Type B pancreatic cell (in vitro differentiated cells): Measurements from ENCODE around the gene ALDH4A1. TPM values are rescaled to one million over a fixed set of nuclear protein-coding genes. Genes with fewer than 3 reads are reported as not detected.
"Not testable (repeated sequence)": the region's sequence is repeated elsewhere in the genome, so short reads cannot be mapped to it uniquely, and the experiment has no call there.

Experiments
- DNase-seq: peaks from one replicate; pipeline ENCODE4 v3.0.0; 2021; ENCODE audit warnings: mixed read lengths; ENCODE audit not compliant: unreplicated experiment; ENCODE audit errors: extremely low spot score
- H3K27ac Mint-ChIP-seq: 2 replicates; pipeline ENCODE4 v1.8.0; 2021; ENCODE audit warnings: mild to moderate bottlenecking, mixed read lengths
- H3K27me3 Mint-ChIP-seq: 2 replicates; pipeline ENCODE4 v1.8.0; 2021; ENCODE audit warnings: mixed read lengths
- H3K36me3 Mint-ChIP-seq: 2 replicates; pipeline ENCODE4 v1.8.0; 2021; ENCODE audit warnings: mixed read lengths
- H3K4me1 Mint-ChIP-seq: one replicate; pipeline ENCODE4 v1.8.0; 2021; ENCODE audit warnings: mixed read lengths; ENCODE audit not compliant: unreplicated experiment
- H3K4me3 Mint-ChIP-seq: 2 replicates; pipeline ENCODE4 v1.8.0; 2021; ENCODE audit warnings: mild to moderate bottlenecking, mixed read lengths
- H3K9me3 Mint-ChIP-seq: 2 replicates; pipeline ENCODE4 v1.8.0; 2021; ENCODE audit warnings: mixed read lengths
- total RNA-seq: library from RNA; stranded (reverse); gene quantifications from 2 replicates; pipeline ENCODE4 v1.2.1, GENCODE V29; 2021; ENCODE audit warnings: low replicate concordance
- TF ChIP-seq, protein P1 (sequence below): fragments of 200-600 bp; sonication (generic); conservative IDR thresholded peaks from 2 replicates; pipeline ENCODE4 v1.5.0; 2021; ENCODE audit warnings: antibody characterized with exemption, mild to moderate bottlenecking

Gene ALDH4A1
- total RNA-seq, 1 donor from 2014 or later, result 26.7 TPM

DNA sequence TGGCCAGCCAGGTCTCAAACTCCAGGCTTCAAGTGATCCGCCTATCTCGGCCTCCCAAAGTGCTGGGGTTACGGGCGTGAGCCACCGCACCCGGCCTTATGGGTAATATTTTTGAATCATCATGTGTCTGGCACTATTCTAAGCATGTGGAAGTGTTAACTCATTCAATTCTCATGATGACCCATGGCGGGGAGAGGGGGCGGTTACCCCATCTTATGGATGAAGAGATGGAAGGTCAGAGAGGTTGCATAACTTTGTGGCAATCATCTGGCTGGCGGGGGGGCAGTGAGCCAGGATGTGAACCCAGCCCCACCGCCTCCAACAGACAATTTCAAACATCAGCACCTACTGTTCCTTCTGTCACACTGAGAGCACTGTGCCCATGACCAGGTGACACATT lies 31.4 kb downstream of the ALDH4A1 start:
- no peak for DNase-seq
- no peak overlapping the region for H3K27ac Mint-ChIP-seq
- H3K4me3 Mint-ChIP-seq, result no peak overlapping the region
- no peaks in the 10 kb centered on the region for H3K9me3 Mint-ChIP-seq
- H3K4me1 Mint-ChIP-seq, result no peaks in the 10 kb centered on the region
- TF ChIP-seq, protein P1, sequence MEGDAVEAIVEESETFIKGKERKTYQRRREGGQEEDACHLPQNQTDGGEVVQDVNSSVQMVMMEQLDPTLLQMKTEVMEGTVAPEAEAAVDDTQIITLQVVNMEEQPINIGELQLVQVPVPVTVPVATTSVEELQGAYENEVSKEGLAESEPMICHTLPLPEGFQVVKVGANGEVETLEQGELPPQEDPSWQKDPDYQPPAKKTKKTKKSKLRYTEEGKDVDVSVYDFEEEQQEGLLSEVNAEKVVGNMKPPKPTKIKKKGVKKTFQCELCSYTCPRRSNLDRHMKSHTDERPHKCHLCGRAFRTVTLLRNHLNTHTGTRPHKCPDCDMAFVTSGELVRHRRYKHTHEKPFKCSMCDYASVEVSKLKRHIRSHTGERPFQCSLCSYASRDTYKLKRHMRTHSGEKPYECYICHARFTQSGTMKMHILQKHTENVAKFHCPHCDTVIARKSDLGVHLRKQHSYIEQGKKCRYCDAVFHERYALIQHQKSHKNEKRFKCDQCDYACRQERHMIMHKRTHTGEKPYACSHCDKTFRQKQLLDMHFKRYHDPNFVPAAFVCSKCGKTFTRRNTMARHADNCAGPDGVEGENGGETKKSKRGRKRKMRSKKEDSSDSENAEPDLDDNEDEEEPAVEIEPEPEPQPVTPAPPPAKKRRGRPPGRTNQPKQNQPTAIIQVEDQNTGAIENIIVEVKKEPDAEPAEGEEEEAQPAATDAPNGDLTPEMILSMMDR, result no peak
- H3K36me3 Mint-ChIP-seq, result no peaks in the 10 kb centered on the region
- peaks cover 8% of the 10 kb centered on the region for H3K27me3 Mint-ChIP-seq

DNA sequence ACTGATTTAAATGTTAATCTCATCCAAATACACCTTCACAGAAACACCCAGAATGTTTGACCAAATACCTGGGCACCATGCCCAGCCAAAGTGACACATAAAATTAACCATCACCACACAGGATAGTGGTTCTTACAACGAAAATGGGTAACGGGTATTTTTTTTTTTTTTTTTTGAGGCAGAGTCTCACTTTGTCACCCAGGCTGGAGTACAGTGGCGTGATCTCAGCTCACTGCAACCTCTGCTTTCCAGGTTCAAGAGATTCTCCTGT lies 31.8 kb downstream of the ALDH4A1 start:
- H3K27me3 Mint-ChIP-seq, result peaks cover 12% of the 10 kb centered on the region
- H3K4me3 Mint-ChIP-seq, DNase-seq, H3K27ac Mint-ChIP-seq, H3K36me3 Mint-ChIP-seq, H3K4me1 Mint-ChIP-seq, H3K9me3 Mint-ChIP-seq: not testable (repeated sequence)

DNA sequence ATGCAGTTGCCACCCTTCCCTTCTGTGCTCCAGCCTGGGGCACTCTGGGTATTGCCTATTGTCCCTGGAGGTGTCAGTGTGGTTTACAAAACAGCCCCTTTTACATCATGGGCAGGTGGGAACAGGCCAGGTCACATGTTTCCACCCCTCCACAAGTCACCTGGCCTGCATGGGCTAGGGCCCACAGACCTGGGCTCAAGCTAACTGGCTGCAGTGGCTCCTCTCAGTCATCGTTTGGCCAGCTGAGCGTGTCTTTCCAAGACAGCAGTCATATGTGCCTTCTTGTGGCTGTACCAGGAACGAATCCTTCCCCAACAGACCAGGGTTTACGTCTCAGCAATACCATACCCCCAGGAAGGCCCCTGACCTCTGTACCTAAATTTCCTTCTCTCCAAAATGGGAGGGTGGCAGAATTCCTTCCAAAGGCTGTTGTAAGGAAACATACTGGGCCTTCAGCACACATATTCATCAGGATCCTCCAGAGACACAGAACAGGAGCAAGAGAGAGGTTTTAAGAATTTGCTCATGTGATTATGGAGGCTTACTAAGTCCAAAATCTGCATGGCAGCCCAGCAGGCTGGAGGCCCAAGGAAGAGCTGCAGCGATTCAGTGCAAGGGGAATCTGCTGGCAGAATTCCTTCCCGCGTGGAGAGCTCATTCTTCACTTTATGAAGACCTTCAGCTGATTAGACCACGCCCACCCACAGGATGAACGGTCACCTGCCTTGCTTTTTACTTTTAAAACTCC lies 32.3 kb downstream of the ALDH4A1 start:
- Mint-ChIP-seq H3K4me3 (no peak overlapping the region), H3K4me1 (no peaks in the 10 kb centered on the region)

DNA sequence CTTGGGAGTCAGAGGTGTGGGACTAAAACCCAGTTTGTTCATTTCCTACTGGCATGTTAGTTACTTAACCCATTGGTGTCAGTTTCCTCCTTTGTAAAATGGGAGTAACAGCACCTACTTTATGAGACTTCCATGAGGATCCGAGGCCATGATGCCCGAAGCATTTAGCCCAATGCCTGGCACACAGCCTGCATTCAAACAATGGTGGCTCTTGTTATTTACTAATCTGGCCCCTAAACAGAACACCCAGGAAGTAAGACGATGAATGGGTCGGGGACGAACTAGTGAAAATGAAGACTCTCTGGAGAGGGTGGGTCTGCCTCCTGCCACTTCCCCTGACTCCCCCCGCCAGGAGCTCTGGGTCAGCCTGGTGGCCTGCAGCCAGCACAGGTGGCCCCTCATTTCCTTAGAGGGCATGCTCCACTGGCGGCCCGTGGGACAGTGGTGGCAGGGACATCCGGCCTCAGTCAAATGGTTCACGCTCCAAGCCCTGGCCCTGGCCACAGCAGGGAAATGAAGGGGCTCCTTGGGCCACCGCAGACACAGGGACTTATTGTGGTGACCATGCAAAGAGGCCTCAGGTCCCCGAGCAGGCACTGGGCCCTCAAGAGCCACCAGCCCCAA lies 33.4 kb downstream of the ALDH4A1 start:
- Mint-ChIP-seq H3K9me3 (no peaks in the 10 kb centered on the region), H3K27me3 (peaks cover 18% of the 10 kb centered on the region), H3K36me3 (no peaks in the 10 kb centered on the region), H3K4me3 (no peak overlapping the region), H3K4me1 (no peaks in the 10 kb centered on the region), H3K27ac (no peak overlapping the region)
- TF ChIP-seq, protein P1, result no peak
- no peak for DNase-seq

More for the DNA sequence above, 32.3 kb downstream of the ALDH4A1 start:
- no peak for DNase-seq
- Mint-ChIP-seq H3K36me3 (no peaks in the 10 kb centered on the region), H3K27me3 (peaks cover 13% of the 10 kb centered on the region), H3K27ac (no peak overlapping the region), H3K9me3 (no peaks in the 10 kb centered on the region)
- TF ChIP-seq, protein P1, result no peak

DNA sequence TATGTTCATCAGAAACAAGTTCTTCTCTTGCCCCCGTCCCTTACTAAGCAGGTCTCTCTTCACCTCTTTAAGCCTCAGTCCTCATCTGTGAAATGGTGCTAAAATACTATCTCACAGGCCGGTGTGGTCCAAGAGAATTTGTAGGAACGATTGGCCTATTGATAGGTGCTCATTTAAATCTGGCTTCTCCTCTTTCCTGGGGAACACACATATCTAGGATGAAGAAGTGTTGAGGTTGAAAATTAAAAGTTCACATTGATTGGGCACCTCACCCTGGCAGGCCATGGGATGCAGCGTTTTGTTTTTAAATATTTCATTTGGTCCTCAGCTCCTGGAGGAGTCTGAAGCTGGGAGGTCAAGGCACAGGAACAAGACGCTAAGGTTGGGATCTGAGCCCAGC lies 34.0 kb downstream of the ALDH4A1 start:
- no peaks in the 10 kb centered on the region for H3K9me3 Mint-ChIP-seq
- TF ChIP-seq, protein P1, result no peak
- no peak overlapping the region for H3K27ac Mint-ChIP-seq
- H3K27me3 Mint-ChIP-seq, result peaks cover 18% of the 10 kb centered on the region
- no peaks in the 10 kb centered on the region for H3K4me1 Mint-ChIP-seq
- no peaks in the 10 kb centered on the region for H3K36me3 Mint-ChIP-seq
- no peak for DNase-seq
- H3K4me3 Mint-ChIP-seq, result no peak overlapping the region

GRCh38 chr1:18866846-18867245 lies 35.5 kb downstream of the ALDH4A1 start:
- TF ChIP-seq, protein P1, result no peak
- Mint-ChIP-seq H3K4me1 (no peaks in the 10 kb centered on the region), H3K9me3 (no peaks in the 10 kb centered on the region), H3K36me3 (no peaks in the 10 kb centered on the region), H3K4me3 (no peak overlapping the region), H3K27me3 (peaks cover 22% of the 10 kb centered on the region), H3K27ac (no peak overlapping the region)
- DNase-seq, result no peak
